ENCODE data around the gene PNKP.

DNA sequence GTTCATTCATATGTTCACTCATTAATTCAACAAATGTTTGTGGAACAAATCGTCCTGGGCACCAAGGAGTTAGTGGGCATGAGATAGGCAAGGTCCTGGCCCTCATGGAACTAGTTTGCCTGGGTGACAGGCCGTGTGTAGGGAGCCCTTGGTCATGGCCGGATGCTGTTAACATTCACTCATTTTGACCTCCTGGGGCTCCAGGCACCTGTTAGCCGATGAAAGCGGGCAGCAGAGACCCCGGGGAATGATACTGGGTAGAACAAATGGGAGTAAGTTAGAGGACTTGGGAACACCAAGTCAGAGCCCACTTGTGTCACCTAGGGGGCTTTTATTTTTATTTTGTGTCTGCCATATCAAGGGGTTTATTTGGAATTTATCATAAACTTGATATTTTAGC, 42.7 kb downstream of the PNKP start:
- TF ChIP-seq, protein P1, sequence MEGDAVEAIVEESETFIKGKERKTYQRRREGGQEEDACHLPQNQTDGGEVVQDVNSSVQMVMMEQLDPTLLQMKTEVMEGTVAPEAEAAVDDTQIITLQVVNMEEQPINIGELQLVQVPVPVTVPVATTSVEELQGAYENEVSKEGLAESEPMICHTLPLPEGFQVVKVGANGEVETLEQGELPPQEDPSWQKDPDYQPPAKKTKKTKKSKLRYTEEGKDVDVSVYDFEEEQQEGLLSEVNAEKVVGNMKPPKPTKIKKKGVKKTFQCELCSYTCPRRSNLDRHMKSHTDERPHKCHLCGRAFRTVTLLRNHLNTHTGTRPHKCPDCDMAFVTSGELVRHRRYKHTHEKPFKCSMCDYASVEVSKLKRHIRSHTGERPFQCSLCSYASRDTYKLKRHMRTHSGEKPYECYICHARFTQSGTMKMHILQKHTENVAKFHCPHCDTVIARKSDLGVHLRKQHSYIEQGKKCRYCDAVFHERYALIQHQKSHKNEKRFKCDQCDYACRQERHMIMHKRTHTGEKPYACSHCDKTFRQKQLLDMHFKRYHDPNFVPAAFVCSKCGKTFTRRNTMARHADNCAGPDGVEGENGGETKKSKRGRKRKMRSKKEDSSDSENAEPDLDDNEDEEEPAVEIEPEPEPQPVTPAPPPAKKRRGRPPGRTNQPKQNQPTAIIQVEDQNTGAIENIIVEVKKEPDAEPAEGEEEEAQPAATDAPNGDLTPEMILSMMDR (IDR thresholded peaks at IDR 0.05 in 4 of 5, conservative IDR thresholded peaks at IDR 0.05 in 1 of 5), result no peak
- no peak for TF ChIP-seq POLR2A (IDR thresholded peaks at IDR 0.05)

All from gastrocnemius medialis (tissue), 4 donors.